CD14-positive monocyte (primary cell): ENCODE results near the gene RC3H1. TPM values are rescaled to one million over a fixed set of nuclear protein-coding genes. Genes with fewer than 3 reads are reported as not detected.
A peak's percentile ranks its signal among the peaks of the same experiment; 100 is the strongest.

ENCODE experiments used
- DNase-seq, 3 donors: peaks; one replicate each; pipeline ENCODE4 v3.0.0-alpha.2; 2011 to 2022
- H2AFZ ChIP-seq: 2 replicates; pipeline ENCODE4 v1.6.0; 2012; ENCODE audit warnings: mild to moderate bottlenecking, low read depth, low read length, inconsistent platforms; ENCODE audit not compliant: insufficient read depth, poor library complexity, severe bottlenecking
- H3K27ac ChIP-seq, 2 donors: 1 replicate in 1 of 2; 2 replicates in 1 of 2; pipeline ENCODE4 v1.5.1; 2012 to 2013; ENCODE audit warnings: low read length in 2 of 2, control low read depth in 1 of 2, inconsistent platforms in 1 of 2, low read depth in 1 of 2, mild to moderate bottlenecking in 1 of 2
- H3K27me3 ChIP-seq, 2 donors: one replicate each; pipeline versions ENCODE4 v1.6.0 to v1.6.1; 2011 to 2013; ENCODE audit warnings: low read length in 2 of 2; ENCODE audit not compliant: control insufficient read depth in 2 of 2, insufficient read depth in 2 of 2
- H3K36me3 ChIP-seq, 2 donors: replicated peaks in 1 of 2; 1 replicate in 1 of 2; 2 replicates in 1 of 2; pipeline versions ENCODE4 v1.5.1 to v1.6.1; 2012 to 2013; ENCODE audit warnings: low read length in 2 of 2, control low read depth in 1 of 2, inconsistent platforms in 1 of 2, mild to moderate bottlenecking in 1 of 2; ENCODE audit not compliant: insufficient read depth in 2 of 2, control insufficient read depth in 1 of 2
- H3K4me1 ChIP-seq, 2 donors: 1 replicate in 1 of 2; 2 replicates in 1 of 2; pipeline versions ENCODE4 v1.5.1 to v1.6.1; 2012 to 2013; ENCODE audit warnings: low read length in 2 of 2, control low read depth in 1 of 2, inconsistent platforms in 1 of 2, mild to moderate bottlenecking in 1 of 2, moderate library complexity in 1 of 2; ENCODE audit not compliant: insufficient read depth in 2 of 2, control insufficient read depth in 1 of 2
- H3K4me2 ChIP-seq: replicated peaks from 2 replicates; pipeline ENCODE3; 2012; ENCODE audit warnings: low read length, moderate library complexity, mild to moderate bottlenecking; ENCODE audit not compliant: poor library complexity, severe bottlenecking; ENCODE audit errors: extremely low read depth
- H3K4me3 ChIP-seq, 3 experiments: fragments of 200-600 bp in 1 of 3; sonication (generic) in 1 of 3; replicated peaks in 1 of 3; 1 replicate in 2 of 3; 2 replicates in 1 of 3; pipeline ENCODE4 v1.5.1; 2011 to 2013; ENCODE audit warnings: low read length in 3 of 3, mild to moderate bottlenecking in 3 of 3, control low read depth in 2 of 3, low read depth in 2 of 3, inconsistent platforms in 1 of 3, moderate library complexity in 1 of 3
- H3K79me2 ChIP-seq: 2 replicates; pipeline ENCODE4 v1.6.0; 2012; ENCODE audit warnings: mild to moderate bottlenecking, control low read depth, inconsistent platforms, low read length, moderate library complexity; ENCODE audit not compliant: insufficient read depth
- H3K9ac ChIP-seq: 2 replicates; pipeline ENCODE4 v1.6.0; 2017; ENCODE audit warnings: low read length, mild to moderate bottlenecking; ENCODE audit not compliant: insufficient read depth, poor library complexity, severe bottlenecking
- H3K9me3 ChIP-seq, 2 donors: replicated peaks in 1 of 2; 1 replicate in 1 of 2; 2 replicates in 1 of 2; pipeline versions ENCODE4 v1.5.1 to v1.6.1; 2012 to 2013; ENCODE audit warnings: low read length in 2 of 2, control low read depth in 1 of 2; ENCODE audit not compliant: control insufficient read depth in 1 of 2, insufficient read depth in 1 of 2
- H4K20me1 ChIP-seq: 2 replicates; pipeline ENCODE4 v1.6.0; 2012; ENCODE audit warnings: mild to moderate bottlenecking, low read length, control low read depth, moderate library complexity; ENCODE audit not compliant: insufficient read depth
- H3K27ac Mint-ChIP-seq, 7 donors: one replicate each; pipeline ENCODE4 v1.8.0; 2020; ENCODE audit warnings: mild to moderate bottlenecking in 7 of 7, mixed read lengths in 7 of 7, moderate library complexity in 6 of 7, inconsistent platforms in 2 of 7
- H3K27me3 Mint-ChIP-seq, 3 donors: one replicate each; pipeline ENCODE4 v1.8.0; 2021 to 2022; ENCODE audit warnings: low read depth in 3 of 3, mild to moderate bottlenecking in 3 of 3, mixed read lengths in 3 of 3, moderate library complexity in 3 of 3, inconsistent platforms in 1 of 3
- H3K36me3 Mint-ChIP-seq, 2 donors: one replicate each; pipeline ENCODE4 v1.8.0; 2020; ENCODE audit warnings: mixed read lengths in 2 of 2, inconsistent platforms in 1 of 2, mild to moderate bottlenecking in 1 of 2
- H3K4me1 Mint-ChIP-seq: one replicate; pipeline ENCODE4 v1.8.0; 2020; ENCODE audit warnings: mild to moderate bottlenecking, mixed read lengths
- H3K4me3 Mint-ChIP-seq, 2 donors: one replicate each; pipeline ENCODE4 v1.8.0; 2020; ENCODE audit warnings: mild to moderate bottlenecking in 2 of 2, mixed read lengths in 2 of 2, moderate library complexity in 1 of 2
- H3K9me3 Mint-ChIP-seq, 7 donors: one replicate each; pipeline ENCODE4 v1.8.0; 2020 to 2022; ENCODE audit warnings: mixed read lengths in 7 of 7, mild to moderate bottlenecking in 6 of 7, moderate library complexity in 6 of 7, inconsistent platforms in 2 of 7
- WGBS: methylation state at CpG from one replicate; pipeline ENCODE4 v1.1.5; 2013; ENCODE audit warnings: missing lambda C conversion rate; ENCODE audit not compliant: insufficient coverage; 5-methylcytosine and 5-hydroxymethylcytosine counted together
- intact Hi-C, 2 donors: fragments of 100-400 bp; cut with micrococcal nuclease; formaldehyde crosslinking; loops; one replicate each; pipeline versions ENCODE4 v1.15.0 to v1.15.1; 2023
- polyA plus RNA-seq, 3 donors: library from polyadenylated mRNA; depleted of rRNA in 1 of 3; unstranded in 2 of 3; stranded (reverse) in 1 of 3; fragments of 300-500 nt in 2 of 3; fragments of >200 nt in 1 of 3; fragmentation: Illumina TruSeq in 2 of 3; gene quantifications; 1 replicate in 2 of 3; 2 replicates in 1 of 3; pipeline ENCODE4 v1.2.3, GENCODE V29; 2012 to 2021
- TF ChIP-seq, protein P1 (sequence below): fragments of 200-600 bp; IDR thresholded peaks from one replicate; pipeline ENCODE4 v1.8.0; 2022; ENCODE audit warnings: antibody characterized with exemption, mild to moderate bottlenecking

RC3H1 gene
- polyA plus RNA-seq, 3 donors: 3.8 to 17.3 (median 7.8) TPM

DNA sequence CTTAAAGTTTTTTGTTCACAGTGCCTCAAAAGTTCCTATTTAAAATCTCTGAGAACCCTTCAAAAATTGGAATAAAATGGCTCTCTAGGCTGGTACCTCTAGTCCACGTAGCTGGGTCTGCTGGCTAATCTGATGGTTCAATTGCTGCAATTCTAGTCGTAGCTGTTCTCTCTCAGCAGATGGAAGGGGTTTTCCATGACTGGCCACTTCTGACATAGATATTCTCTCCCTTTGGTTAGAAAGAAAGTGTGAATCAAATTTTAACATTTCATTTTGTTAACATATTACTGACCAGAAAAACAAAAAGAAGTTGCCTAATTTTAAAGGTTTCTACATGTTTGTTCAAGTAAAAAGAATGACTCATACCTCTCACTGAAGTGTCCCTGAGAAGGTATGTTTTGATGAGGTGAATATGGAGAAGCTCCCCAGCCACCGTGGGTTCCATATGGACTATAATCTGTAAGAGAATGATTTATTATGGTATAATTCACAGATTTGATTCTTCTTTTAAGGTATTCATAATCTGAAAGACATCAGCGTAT, 75.7 kb downstream of the RC3H1 start:
- Mint-ChIP-seq H3K36me3 (peaks cover 74 to 93% of the 10 kb centered on the region in 2 donors), H3K27ac (peak overlapping the region in 3 of 7 donors; percentile 21 to 73 (median 64))

DNA sequence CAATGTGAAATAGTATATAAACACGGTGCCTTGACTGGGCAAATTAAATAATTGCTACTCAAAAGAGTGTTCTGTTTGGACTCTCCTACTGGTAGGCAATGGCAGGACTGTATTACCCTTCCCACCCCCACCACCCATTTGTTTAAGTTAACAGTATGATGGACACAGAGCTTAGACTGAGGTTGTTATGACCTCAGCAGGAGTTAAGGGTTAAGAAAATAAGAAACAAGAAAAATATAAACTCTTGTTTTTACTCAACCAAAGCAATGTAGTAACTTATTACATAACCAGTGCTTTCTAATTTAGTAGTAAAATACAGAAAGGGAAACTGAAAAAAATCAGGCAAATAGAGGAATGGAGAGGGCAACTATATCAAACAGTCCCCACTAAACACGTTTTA, 85.1 kb downstream of the RC3H1 start:
- no peak for DNase-seq
- Histone ChIP-seq H3K27me3 (no peaks in the 10 kb centered on the region), H3K36me3 (peaks cover 87 to 97% of the 10 kb centered on the region in 2 donors), H3K27ac (peak overlapping the region in 1 of 2 donors; percentile 45), H4K20me1 (peaks cover 28% of the 10 kb centered on the region), H3K4me1 (no peaks in the 10 kb centered on the region), H3K9me3 (no peaks in the 10 kb centered on the region), H3K79me2 (no peaks in the 10 kb centered on the region), H3K4me3 (no peak overlapping the region), H2AFZ (no peak overlapping the region), H3K9ac (no peak overlapping the region), H3K4me2 (no peak overlapping the region)
- intact Hi-C loops: no loop called here
- peaks cover 0 to 2% (median 0%) of the 10 kb centered on the region in 7 donors for H3K9me3 Mint-ChIP-seq
- no peaks in the 10 kb centered on the region for H3K27me3 Mint-ChIP-seq
- peaks cover 73 to 95% of the 10 kb centered on the region in 2 donors for H3K36me3 Mint-ChIP-seq
- no peak overlapping the region for H3K4me3 Mint-ChIP-seq
- H3K4me1 Mint-ChIP-seq: no peaks in the 10 kb centered on the region
- H3K27ac Mint-ChIP-seq: no peak overlapping the region
- no CpG with 5 or more reads among the region's 2 CpGs for WGBS
- TF ChIP-seq, protein P1, sequence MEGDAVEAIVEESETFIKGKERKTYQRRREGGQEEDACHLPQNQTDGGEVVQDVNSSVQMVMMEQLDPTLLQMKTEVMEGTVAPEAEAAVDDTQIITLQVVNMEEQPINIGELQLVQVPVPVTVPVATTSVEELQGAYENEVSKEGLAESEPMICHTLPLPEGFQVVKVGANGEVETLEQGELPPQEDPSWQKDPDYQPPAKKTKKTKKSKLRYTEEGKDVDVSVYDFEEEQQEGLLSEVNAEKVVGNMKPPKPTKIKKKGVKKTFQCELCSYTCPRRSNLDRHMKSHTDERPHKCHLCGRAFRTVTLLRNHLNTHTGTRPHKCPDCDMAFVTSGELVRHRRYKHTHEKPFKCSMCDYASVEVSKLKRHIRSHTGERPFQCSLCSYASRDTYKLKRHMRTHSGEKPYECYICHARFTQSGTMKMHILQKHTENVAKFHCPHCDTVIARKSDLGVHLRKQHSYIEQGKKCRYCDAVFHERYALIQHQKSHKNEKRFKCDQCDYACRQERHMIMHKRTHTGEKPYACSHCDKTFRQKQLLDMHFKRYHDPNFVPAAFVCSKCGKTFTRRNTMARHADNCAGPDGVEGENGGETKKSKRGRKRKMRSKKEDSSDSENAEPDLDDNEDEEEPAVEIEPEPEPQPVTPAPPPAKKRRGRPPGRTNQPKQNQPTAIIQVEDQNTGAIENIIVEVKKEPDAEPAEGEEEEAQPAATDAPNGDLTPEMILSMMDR: no peak

More for the DNA sequence above, 75.7 kb downstream of the RC3H1 start:
- no peak for DNase-seq
- Histone ChIP-seq H3K36me3 (peaks cover 87 to 99% of the 10 kb centered on the region in 2 donors), H3K27ac (no peak overlapping the region), H3K4me3 (no peak overlapping the region), H4K20me1 (peaks cover 80% of the 10 kb centered on the region), H3K4me2 (no peak overlapping the region), H3K4me1 (no peaks in the 10 kb centered on the region), H3K27me3 (no peaks in the 10 kb centered on the region), H3K9ac (no peak overlapping the region), H2AFZ (no peak overlapping the region), H3K9me3 (no peaks in the 10 kb centered on the region), H3K79me2 (peaks cover 14% of the 10 kb centered on the region)
- intact Hi-C loops: no loop called here
- TF ChIP-seq, protein P1: no peak
- peaks cover 0 to 2% (median 0%) of the 10 kb centered on the region in 3 donors for H3K27me3 Mint-ChIP-seq
- H3K4me3 Mint-ChIP-seq: no peak overlapping the region
- WGBS: 100% methylated on average over 1 of the region's 4 CpGs
- peaks cover 0 to 2% (median 0%) of the 10 kb centered on the region in 7 donors for H3K9me3 Mint-ChIP-seq
- H3K4me1 Mint-ChIP-seq: no peaks in the 10 kb centered on the region
